OCI-LY3 (cell line): ENCODE measurements around the gene TMEM255B.

Experiments used
- H2AFZ ChIP-seq: fragments of 200-600, 300-600 bp; shearing (Covaris generic); 2 replicates; pipeline ENCODE4 v1.6.0; 2014; ENCODE audit warnings: antibody characterized with exemption, low read depth, low read length
- H3K27ac ChIP-seq: fragments of 200-600, 300-600 bp; sonication (generic); 2 replicates; pipeline ENCODE4 v1.5.1; 2014; ENCODE audit warnings: mild to moderate bottlenecking, low read length, moderate library complexity, mixed read lengths
- H3K27me3 ChIP-seq: fragments of 200-600, 300-600 bp; sonication (generic); 2 replicates; pipeline ENCODE4 v1.6.1; 2014; ENCODE audit warnings: low read depth, low read length, mixed read lengths
- H3K36me3 ChIP-seq: fragments of 200-600, 300-600 bp; sonication (generic); replicated peaks from 2 replicates; pipeline ENCODE3; 2014; ENCODE audit warnings: low read depth, low read length, mixed read lengths
- H3K4me1 ChIP-seq: fragments of 300-600, 200-600 bp; sonication (generic); 2 replicates; pipeline ENCODE4 v1.6.1; 2014; ENCODE audit warnings: low read length, mixed read lengths
- H3K4me2 ChIP-seq: fragments of 200-600, 300-600 bp; sonication (generic); 2 replicates; pipeline ENCODE4 v1.6.1; 2014; ENCODE audit warnings: low read length, mixed read lengths
- H3K4me3 ChIP-seq: fragments of 300-600, 200-600 bp; sonication (generic); 2 replicates; pipeline ENCODE4 v1.5.1; 2014; ENCODE audit warnings: antibody characterized with exemption, mild to moderate bottlenecking, low read length, moderate library complexity
- H3K79me2 ChIP-seq: fragments of 300-600, 200-600 bp; shearing (Covaris generic); 2 replicates; pipeline ENCODE4 v1.6.1; 2014; ENCODE audit warnings: mild to moderate bottlenecking, low read length, mixed read lengths
- H3K9ac ChIP-seq: fragments of 300-600, 200-600 bp; shearing (Covaris generic); 2 replicates; pipeline ENCODE4 v1.6.0; 2014; ENCODE audit warnings: mild to moderate bottlenecking, low read length, moderate library complexity
- H3K9me3 ChIP-seq: fragments of 200-600, 300-600 bp; shearing (Covaris generic); 2 replicates; pipeline ENCODE4 v1.6.1; 2014; ENCODE audit warnings: low read length, mixed read lengths; ENCODE audit not compliant: insufficient read depth
- H4K20me1 ChIP-seq: fragments of 200-600, 300-600 bp; sonication (generic); 2 replicates; pipeline ENCODE4 v1.6.1; 2016; ENCODE audit warnings: low read length, mixed read lengths; ENCODE audit not compliant: insufficient read depth
- CTCF ChIP-seq: fragments of 200-600, 300-600 bp; sonication (generic); IDR thresholded peaks from 2 replicates; pipeline ENCODE4 v1.5.1; 2014; ENCODE audit warnings: antibody characterized with exemption, low read length, low read depth
- EZH2phosphoT487 ChIP-seq: fragments of 200-600 bp; shearing (Covaris generic); IDR thresholded peaks from 2 replicates; pipeline ENCODE4 v1.6.1; 2018; ENCODE audit warnings: antibody characterized with exemption, mixed run types, low read depth

TMEM255B gene

GRCh38 chr13:113818700-113819295, 59.8 kb downstream of the TMEM255B start:
- TF ChIP-seq CTCF (no peak), EZH2phosphoT487 (no peak)
- Histone ChIP-seq H3K79me2 (peaks cover 85% of the 10 kb centered on the region), H4K20me1 (peaks cover 64% of the 10 kb centered on the region), H3K9ac (no peak overlapping the region), H3K27ac (no peak overlapping the region), H3K4me1 (peaks cover 7% of the 10 kb centered on the region), H3K27me3 (no peaks in the 10 kb centered on the region), H3K9me3 (no peaks in the 10 kb centered on the region), H3K4me2 (no peak overlapping the region), H3K4me3 (no peak overlapping the region), H2AFZ (no peak overlapping the region), H3K36me3 (peaks cover 56% of the 10 kb centered on the region)

GRCh38 chr13:113819341-113819730, 60.3 kb downstream of the TMEM255B start:
- Histone ChIP-seq H3K36me3 (peaks cover 56% of the 10 kb centered on the region), H3K27ac (no peak overlapping the region)

GRCh38 chr13:113819731-113820715, 61.0 kb downstream of the TMEM255B start:
- Histone ChIP-seq H3K4me2 (no peak overlapping the region), H4K20me1 (peaks cover 64% of the 10 kb centered on the region), H3K9ac (no peak overlapping the region), H3K4me1 (peaks cover 6% of the 10 kb centered on the region), H2AFZ (no peak overlapping the region), H3K79me2 (peaks cover 87% of the 10 kb centered on the region), H3K4me3 (no peak overlapping the region), H3K9me3 (no peaks in the 10 kb centered on the region), H3K27me3 (no peaks in the 10 kb centered on the region), H3K27ac (no peak overlapping the region), H3K36me3 (peaks cover 59% of the 10 kb centered on the region)
- no peak for TF ChIP-seq EZH2phosphoT487
- TF ChIP-seq CTCF = no peak

More at GRCh38 chr13:113819341-113819730, 60.3 kb downstream of the TMEM255B start:
- no peak overlapping the region for H3K9ac ChIP-seq
- H3K9me3 ChIP-seq = no peaks in the 10 kb centered on the region
- no peaks in the 10 kb centered on the region for H3K27me3 ChIP-seq
- peaks cover 64% of the 10 kb centered on the region for H4K20me1 ChIP-seq
- no peak overlapping the region for H3K4me3 ChIP-seq
- peaks cover 7% of the 10 kb centered on the region for H3K4me1 ChIP-seq
- no peak overlapping the region for H2AFZ ChIP-seq
- TF ChIP-seq CTCF (no peak), EZH2phosphoT487 (no peak)
- no peak overlapping the region for H3K4me2 ChIP-seq
- peaks cover 85% of the 10 kb centered on the region for H3K79me2 ChIP-seq
